Measurements from ENCODE around the gene MYO18B.

DNA sequence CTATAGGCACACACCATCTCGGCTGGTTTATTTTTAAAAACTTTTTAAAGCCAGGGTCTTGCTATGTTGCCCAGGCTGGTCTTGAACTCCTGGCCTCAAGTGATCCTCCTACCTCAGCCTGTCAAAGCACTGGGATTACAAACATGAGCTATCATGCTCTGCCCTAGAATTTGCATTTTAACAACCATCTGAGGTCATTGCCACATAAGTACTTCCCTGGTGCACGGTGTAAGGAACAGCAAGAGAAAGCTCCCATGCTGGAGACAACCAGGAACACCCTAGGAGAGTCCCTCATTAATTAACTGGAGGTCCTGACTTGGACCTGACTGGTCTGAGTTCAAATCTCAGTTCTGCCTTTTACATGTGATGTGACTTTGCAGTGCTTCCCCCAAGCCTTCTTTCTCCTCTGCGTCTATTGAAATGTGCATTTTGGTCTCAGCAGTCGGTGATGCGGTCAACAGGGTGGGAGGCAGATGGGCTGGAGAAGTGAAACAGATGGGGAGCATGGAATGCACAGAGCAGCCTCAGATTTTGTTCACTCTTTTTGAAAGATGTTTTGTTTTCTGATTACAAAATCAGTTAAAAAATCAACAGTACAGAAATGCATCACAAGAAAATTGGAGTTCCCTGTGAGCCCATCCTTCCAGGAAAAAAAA lies 146.5 kb downstream of the MYO18B start:
- TF ChIP-seq CTCF (IDR thresholded peaks at IDR 0.05; ENCODE audit: low read depth, low read length) (no peak), POLR2A (IDR thresholded peaks at IDR 0.05; ENCODE audit: extremely low read depth, insufficient read length) (no peak)
- TF ChIP-seq, protein P1, sequence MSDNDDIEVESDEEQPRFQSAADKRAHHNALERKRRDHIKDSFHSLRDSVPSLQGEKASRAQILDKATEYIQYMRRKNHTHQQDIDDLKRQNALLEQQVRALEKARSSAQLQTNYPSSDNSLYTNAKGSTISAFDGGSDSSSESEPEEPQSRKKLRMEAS (IDR thresholded peaks at IDR 0.05; ENCODE audit: low read depth, low read length) = no peak

All from NB4 (cell line).